CD4-positive, alpha-beta T cell treated with Interleukin-17A for 1 hour (primary cell): ENCODE measurements around the gene SARDH.
A peak's percentile ranks its signal among the peaks of the same experiment; 100 is the strongest.

Experiments
- DNase-seq: peaks from one replicate; pipeline ENCODE4 v3.0.0-alpha.2; 2020

The SARDH gene

GRCh38 chr9:133701321-133701980, 36.7 kb downstream of the SARDH start:
- DNase-seq: peak; percentile 42

DNA sequence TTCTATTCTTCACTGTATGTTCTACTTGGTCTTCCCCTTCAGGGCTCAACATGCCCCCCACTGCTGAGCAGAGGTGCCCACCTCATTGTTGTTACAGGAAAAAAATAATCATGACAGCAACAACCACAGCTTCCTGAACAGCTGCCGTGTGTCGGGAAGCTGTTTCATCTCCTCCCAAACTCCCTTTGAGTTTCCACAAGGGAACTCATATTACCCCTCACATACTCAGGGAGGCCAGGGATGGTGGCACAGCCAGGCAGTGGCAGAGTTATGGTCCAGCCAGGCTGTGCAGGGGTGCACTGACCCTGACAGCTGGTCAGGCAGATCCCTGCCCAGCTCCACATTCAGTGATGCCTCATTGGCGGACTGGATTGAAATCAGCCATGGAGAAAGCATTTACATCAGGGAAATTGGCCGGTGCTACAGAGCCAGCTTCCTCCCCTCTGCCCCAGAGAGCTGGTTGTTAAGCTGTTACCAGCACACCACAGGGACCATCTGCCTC, 37.3 kb downstream of the SARDH start:
- peak; percentile 14 for DNase-seq

DNA sequence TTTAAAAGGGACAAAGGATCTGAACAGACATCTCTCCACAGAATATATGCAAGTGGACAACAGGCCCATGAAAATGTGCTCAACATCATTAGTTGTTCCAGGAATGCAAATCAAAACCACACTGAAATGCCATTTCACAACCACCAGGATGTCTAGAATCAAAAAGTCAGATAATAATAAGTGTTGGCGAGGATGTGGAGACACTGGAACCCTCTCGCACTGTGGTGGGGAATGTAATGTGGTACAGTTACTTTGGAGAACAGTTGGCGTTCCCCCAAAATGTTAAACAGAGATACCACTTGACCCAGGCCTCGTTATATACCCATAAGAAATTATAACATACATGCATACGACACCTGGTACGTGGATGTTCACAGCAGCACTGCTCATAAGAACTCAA, 38.6 kb downstream of the SARDH start:
- no peak for DNase-seq

GRCh38 chr9:133696071-133696472, 42.1 kb downstream of the SARDH start:
- no peak for DNase-seq

GRCh38 chr9:133694686-133695085, 43.5 kb downstream of the SARDH start:
- DNase-seq: no peak

GRCh38 chr9:133693703-133694529, 44.2 kb downstream of the SARDH start:
- no peak for DNase-seq

DNA sequence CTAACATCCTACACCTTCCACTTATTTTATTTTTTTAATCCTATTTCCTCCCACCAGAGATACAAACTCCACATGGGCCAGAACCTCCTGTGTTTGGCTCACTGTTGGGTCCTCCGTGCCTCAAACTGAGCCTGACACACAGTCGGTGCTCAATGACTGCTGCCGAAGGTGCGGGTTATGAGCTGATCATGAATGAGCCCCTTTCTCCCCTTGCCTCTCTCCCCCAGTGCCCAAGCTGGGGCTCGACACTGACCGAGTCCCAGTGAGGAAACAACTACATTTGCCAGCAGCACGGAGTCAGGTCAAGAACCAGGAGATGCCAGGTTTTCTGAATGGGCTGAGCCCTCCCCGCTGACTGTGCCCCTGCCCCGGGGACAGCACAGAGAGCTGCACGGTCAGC, 45.0 kb downstream of the SARDH start:
- no peak for DNase-seq

DNA sequence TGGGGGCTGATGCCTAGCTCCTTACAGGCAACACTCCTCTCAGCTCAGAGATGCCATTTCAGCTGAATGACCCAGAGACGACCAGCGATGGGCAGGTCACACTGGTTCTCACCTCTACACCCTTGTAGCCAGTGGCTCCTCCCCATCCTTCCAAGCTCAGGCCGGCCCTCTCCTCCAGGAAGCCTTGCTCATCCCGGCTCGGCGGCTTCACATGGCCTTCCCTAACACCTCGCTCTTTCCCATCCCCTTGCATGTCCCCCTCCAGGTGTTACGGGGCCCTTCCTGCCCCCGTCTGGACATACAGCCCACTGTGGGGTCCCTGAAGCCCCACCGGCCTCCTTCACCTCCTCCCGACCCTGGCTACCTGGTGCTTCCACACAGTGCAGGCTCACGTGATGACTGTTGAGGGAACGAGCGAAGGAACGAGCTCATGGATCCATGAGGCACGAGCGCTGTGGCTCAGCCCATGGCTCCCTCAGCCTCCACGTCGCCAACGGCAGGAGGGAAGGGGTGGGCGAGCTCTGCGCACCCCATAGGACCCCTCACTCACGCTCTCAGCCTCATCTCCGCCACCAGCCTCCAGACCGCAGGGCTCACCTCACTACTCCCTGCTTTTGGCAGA, 45.7 kb downstream of the SARDH start:
- no peak for DNase-seq

- DNase-seq: no peak
These were observed 46.4 kb downstream of the SARDH start for GRCh38 chr9:133691626-133692363.

GRCh38 chr9:133691191-133691590, 47.0 kb downstream of the SARDH start:
- DNase-seq: no peak

DNA sequence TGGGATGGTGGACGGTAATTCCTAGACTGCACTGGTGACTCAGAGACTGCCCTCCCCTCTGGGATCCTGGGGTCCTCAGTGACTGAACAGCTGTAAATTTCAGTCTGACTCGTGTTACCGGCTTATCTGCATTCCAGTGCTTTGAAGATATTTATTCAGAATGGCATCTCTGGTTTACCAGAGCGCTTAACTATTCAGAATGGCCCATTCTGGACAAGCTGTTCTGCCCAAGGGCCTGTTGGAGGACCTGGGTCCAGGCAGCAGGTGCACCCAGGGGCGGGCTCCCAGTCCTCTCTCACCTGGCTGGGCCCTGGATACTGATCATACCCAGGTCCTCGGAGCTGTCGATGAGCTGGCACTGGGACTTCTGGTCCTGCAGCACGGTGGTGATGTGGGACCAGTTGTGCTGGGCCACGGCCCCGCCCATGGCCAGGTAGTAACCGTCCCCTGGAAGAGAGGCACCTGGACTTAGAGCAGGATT, 48.0 kb downstream of the SARDH start:
- no peak for DNase-seq

DNA sequence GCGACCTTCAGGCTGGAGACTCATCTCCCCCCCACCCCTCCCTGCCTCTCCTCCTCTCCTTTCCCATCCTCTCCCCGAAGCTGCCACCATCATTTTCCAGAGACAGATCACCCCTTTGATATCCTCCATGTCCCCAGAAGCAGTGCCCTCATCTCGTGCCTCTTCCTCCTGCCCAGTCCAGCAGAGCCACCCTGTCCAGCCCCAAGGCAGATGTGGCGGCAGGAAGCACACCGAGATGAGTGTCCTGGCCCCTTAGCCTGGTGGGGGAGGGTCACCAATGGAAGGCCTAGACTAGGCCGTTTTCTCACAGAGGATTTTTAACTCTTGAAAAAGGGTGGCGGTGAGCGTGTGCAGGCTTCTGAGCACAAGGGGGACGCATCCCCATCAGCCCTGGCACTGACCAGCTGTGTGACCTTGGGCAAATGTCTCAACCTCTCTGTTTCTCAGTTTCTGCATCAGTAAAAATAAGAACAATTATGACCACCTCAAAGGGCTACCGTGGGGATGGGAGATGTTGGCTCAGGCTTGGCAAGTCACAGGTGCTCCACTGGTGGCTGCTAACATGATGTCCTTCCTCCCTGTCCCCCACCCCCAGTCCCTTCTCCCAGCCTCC, 48.9 kb downstream of the SARDH start:
- no peak for DNase-seq

GRCh38 chr9:133687856-133688761, 50.0 kb downstream of the SARDH start:
- DNase-seq: no peak

DNA sequence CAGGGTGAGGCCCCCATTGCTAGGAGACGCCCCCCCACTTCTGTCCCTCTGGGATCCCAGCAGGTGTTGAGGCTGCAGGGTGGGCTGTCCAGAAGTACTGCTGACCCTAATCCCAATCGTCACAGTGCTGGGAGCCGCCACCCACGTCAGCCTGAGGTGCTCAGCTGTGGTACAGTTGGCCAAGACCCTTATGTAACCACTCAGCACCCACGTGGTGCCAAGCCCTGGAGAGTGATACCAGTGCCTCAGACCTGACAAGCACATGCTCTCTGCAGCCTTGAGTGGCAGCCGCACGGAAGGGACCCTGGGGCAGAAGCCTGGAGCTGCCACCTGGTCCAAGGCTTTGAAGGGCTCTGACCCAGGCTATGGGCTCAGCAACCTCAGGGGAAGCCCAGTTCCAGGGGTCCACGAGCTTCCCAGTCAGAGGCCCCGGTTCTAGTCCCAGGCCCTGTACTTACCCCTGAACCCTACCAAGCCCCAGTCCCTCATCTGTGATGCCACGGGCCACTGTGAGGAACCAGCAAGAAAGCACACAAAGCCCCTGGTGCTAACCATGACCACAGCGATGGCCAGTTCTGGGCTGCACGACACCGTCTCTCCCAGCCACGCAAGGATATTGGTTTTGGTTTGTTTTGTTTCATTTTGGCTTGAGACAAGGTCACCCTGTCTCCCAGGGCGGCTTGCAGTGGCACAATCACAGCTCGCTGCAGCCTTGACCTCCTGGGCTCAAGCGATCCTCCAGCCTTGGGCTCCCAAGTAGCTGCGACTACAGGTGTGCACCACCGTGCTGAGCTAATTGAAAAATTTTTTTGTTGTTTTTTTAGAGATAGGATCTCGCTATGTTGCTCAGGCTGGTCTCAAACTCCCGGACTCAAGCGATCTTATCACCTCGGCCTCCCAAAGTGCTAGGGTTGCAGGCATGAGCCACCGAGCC, 51.2 kb downstream of the SARDH start:
- no peak for DNase-seq

- no peak for DNase-seq
These were observed 52.2 kb downstream of the SARDH start for GRCh38 chr9:133685653-133686609.

DNA sequence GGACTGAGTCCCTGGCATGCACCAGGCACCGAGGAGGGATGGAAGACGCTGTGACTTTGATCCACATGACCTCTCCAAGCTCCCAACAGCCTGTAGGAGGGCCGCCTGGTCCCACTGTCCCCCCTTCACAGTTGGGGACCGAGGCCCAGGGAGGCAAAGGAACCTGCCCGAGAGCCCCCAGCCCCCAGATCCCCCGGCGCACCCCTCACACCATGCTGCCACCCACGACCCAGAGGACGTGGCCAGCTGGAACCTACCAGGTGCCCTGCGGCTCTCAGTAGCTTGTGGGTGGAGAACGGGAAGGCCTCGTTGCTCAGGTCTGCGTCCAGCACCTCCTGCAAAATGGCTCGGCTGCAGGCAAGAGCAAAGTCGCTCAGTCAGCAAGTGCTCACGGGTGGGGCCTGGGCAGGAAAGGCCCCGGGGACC, 53.2 kb downstream of the SARDH start:
- DNase-seq: no peak

- no peak for DNase-seq
These were observed 53.8 kb downstream of the SARDH start for GRCh38 chr9:133684121-133684935.

DNA sequence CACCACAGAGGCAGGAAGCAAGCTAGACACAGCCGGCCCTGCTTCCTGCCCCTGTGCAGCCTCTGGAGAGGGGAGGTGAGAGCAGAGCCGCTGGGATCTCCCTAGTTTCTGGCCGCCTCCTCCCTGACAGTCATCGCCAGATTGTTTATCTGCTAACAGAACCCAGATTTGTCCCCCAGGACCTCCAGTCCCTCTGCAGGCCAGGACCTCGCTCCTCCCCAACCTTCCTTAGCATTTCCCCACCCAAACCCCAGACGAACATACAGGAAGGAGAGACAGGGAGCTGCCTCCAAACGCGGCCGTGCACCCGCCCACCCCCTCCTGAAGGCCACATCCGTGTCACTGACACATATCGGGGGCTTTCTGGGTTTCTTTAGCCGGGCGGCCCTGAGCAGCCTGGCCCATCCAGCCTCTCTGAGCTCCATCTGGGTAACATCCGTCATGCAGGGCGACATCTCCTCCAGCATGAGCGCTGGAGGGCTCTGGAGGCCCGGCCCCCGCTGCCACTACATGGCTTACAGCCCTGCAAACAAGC, 54.5 kb downstream of the SARDH start:
- peak; percentile 81 for DNase-seq
